ENCODE data around the gene MFAP3L. TPM values are rescaled to one million over a fixed set of nuclear protein-coding genes. Genes with fewer than 3 reads are reported as not detected.

MFAP3L gene
- total and polyA plus RNA-seq, 2 donors from 2014 or later = 18.4 to 35.1 TPM

DNA sequence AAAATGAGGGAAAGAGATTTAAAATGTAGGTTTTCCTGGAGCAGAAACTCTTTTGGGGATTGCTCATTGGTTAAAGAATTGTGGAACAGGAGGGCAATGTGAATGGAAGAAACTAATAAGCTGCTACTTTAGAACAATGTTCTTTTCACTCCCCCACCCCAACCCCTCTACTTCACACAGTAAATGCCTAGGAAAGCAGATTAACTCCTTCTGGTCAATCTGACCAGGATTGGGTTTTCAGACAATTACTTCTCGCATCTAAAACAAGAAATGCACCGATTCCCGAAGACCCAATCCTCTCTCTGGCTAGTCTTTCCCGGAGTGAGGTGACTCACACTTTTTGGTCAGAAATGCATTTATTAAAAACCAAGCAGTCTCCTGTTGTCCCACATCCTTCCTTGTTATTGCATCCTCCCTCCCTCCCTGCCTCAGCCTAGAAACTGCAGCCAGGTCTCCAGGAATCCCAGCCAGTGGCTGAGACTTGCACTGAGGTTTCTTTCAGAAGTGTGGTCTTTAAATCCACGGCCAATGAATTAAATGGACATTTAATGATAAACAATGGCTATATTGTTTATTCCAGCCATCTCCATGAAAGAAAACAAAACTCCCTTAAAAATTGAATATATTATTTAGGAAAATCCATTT is 21.4 kb downstream of the MFAP3L start:
- no peak overlapping the region for H3K4me3 ChIP-seq (ENCODE audit: low read length in 3 of 3)
- H3K9ac ChIP-seq (ENCODE audit: low read length in 3 of 3) = no peak overlapping the region
- FAIRE-seq (no peak), DNase-seq (no peak)
- peaks cover 0 to 8% (median 6%) of the 10 kb centered on the region in 3 donors for H3K4me1 ChIP-seq (ENCODE audit: control insufficient read depth in 2 of 3, insufficient read depth in 2 of 3, low read depth in 1 of 3, low read length in 3 of 3)
- TF ChIP-seq, protein P1, sequence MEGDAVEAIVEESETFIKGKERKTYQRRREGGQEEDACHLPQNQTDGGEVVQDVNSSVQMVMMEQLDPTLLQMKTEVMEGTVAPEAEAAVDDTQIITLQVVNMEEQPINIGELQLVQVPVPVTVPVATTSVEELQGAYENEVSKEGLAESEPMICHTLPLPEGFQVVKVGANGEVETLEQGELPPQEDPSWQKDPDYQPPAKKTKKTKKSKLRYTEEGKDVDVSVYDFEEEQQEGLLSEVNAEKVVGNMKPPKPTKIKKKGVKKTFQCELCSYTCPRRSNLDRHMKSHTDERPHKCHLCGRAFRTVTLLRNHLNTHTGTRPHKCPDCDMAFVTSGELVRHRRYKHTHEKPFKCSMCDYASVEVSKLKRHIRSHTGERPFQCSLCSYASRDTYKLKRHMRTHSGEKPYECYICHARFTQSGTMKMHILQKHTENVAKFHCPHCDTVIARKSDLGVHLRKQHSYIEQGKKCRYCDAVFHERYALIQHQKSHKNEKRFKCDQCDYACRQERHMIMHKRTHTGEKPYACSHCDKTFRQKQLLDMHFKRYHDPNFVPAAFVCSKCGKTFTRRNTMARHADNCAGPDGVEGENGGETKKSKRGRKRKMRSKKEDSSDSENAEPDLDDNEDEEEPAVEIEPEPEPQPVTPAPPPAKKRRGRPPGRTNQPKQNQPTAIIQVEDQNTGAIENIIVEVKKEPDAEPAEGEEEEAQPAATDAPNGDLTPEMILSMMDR (IDR thresholded peaks at IDR 0.05; ENCODE audit: borderline replicate concordance, extremely low read depth, insufficient read depth) = no peak
- no peaks in the 10 kb centered on the region for H3K36me3 ChIP-seq (ENCODE audit: control insufficient read depth in 2 of 3, insufficient read depth in 3 of 3, low read length in 3 of 3)
- no peak overlapping the region for H3K27ac ChIP-seq (ENCODE audit: low read depth in 2 of 2, low read length in 2 of 2)
- H3K27me3 ChIP-seq (ENCODE audit: control insufficient read depth, insufficient read depth, low read length) = no peaks in the 10 kb centered on the region
- H3K9me3 ChIP-seq (ENCODE audit: control insufficient read depth in 2 of 3, insufficient read depth in 1 of 3, low read length in 3 of 3) = no peaks in the 10 kb centered on the region
- intact Hi-C loops (cut with DNase I) = no loop called here

DNA sequence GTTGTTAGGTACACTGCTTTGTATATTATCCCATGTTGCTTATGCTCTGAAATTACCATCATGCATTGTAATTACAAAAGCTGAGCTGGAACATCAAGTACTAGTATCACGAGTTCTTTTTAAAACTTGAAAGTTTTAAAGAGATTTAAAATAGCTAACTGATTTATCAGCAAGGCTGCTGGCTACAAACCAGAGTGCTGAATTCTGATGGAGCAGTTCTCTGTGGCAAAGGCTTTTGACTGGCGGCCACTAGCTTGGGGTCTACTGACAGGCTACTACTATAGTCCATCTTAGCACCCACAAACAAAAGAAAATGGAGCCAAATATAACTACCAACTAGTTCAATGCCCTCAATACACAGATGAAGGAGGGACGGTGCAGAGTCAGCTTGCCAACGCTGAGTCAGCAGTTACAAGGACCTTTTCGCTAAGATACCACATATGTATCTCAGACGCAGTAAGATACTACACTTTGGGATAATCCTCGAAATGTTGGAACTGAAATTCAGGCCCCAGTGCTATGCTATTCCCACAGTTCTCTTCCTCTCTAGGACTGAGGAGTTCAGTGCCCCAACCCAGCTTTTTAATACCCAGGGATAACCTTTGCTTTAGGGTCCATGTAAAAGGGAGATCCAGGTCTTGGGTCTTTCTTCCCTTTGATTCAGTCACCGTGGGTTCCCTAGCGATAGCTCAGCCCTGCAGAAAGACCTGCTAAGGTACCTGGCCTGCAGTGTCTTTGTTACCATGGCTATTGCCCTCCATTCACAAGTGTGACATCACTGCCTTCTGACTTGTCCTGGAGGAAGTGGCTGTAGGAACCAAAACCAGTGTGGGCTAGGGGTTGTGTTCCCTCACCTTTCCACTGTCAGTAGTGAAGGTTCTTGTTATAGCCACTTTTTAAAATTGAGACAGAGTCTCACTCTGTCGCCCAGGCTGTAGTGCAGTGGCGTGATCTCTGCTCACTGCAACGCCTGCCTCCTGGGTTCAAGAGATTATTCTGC is 22.8 kb downstream of the MFAP3L start:
- intact Hi-C loops (cut with DNase I) = no loop called here

DNA sequence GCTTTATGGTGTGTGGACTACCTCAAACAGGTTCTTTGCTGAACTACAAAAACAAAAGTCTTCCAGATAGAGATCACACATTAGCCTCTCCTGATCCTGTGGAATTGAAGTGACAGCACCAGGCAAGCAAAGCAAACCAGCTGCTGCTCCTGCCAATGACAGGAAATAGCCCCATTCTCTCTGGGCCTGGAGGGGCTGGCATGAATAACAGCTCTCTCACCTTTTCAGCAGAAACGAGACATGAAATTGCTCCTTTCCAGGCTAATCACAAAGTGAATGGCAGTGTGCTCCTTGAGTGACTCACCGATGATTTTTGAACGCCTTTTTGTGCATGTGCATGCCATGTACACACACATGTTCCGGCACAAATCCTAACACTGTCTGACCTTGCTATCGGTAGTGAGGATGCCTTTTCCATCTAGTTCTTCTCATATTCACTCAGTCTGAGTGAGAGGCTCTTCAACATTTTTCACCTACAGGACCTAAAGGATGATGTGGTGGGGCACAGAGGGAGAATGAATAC is 24.4 kb downstream of the MFAP3L start:
- H3K4me1 ChIP-seq (ENCODE audit: control insufficient read depth in 2 of 3, insufficient read depth in 2 of 3, low read depth in 1 of 3, low read length in 3 of 3) = peaks cover 0 to 6% (median 5%) of the 10 kb centered on the region in 3 donors
- DNase-seq (peak in 2 of 5 donors; percentile 24 to 26), FAIRE-seq (no peak)
- H3K27ac ChIP-seq (ENCODE audit: low read depth in 2 of 2, low read length in 2 of 2) = no peak overlapping the region
- H3K9me3 ChIP-seq (ENCODE audit: control insufficient read depth in 2 of 3, insufficient read depth in 1 of 3, low read length in 3 of 3) = no peaks in the 10 kb centered on the region
- intact Hi-C loops (cut with DNase I) = no loop called here
- H3K9ac ChIP-seq (ENCODE audit: low read length in 3 of 3) = no peak overlapping the region
- no peaks in the 10 kb centered on the region for H3K27me3 ChIP-seq (ENCODE audit: control insufficient read depth, insufficient read depth, low read length)
- H3K4me3 ChIP-seq (ENCODE audit: low read length in 3 of 3) = no peak overlapping the region
- TF ChIP-seq, protein P1 (IDR thresholded peaks at IDR 0.05; ENCODE audit: borderline replicate concordance, extremely low read depth, insufficient read depth) = no peak
- no peaks in the 10 kb centered on the region for H3K36me3 ChIP-seq (ENCODE audit: control insufficient read depth in 2 of 3, insufficient read depth in 3 of 3, low read length in 3 of 3)

More for the DNA sequence above, 22.8 kb downstream of the MFAP3L start:
- Histone ChIP-seq H3K27ac (ENCODE audit: low read depth in 2 of 2, low read length in 2 of 2) (no peak overlapping the region), H3K4me1 (ENCODE audit: control insufficient read depth in 2 of 3, insufficient read depth in 2 of 3, low read depth in 1 of 3, low read length in 3 of 3) (peaks cover 0 to 6% (median 5%) of the 10 kb centered on the region in 3 donors), H3K9ac (ENCODE audit: low read length in 3 of 3) (no peak overlapping the region), H3K9me3 (ENCODE audit: control insufficient read depth in 2 of 3, insufficient read depth in 1 of 3, low read length in 3 of 3) (no peaks in the 10 kb centered on the region), H3K27me3 (ENCODE audit: control insufficient read depth, insufficient read depth, low read length) (no peaks in the 10 kb centered on the region), H3K4me3 (ENCODE audit: low read length in 3 of 3) (no peak overlapping the region), H3K36me3 (ENCODE audit: control insufficient read depth in 2 of 3, insufficient read depth in 3 of 3, low read length in 3 of 3) (no peaks in the 10 kb centered on the region)
- no peak for FAIRE-seq
- no peak for DNase-seq
- TF ChIP-seq, protein P1 (IDR thresholded peaks at IDR 0.05; ENCODE audit: borderline replicate concordance, extremely low read depth, insufficient read depth) = no peak
